ENCODE measurements around the gene CLHC1.
A peak's percentile ranks its signal among the peaks of the same experiment; 100 is the strongest.
"Not testable (repeated sequence)": the region's sequence is repeated elsewhere in the genome, so short reads cannot be mapped to it uniquely, and the experiment has no call there.

CLHC1 gene

GRCh38 chr2:55223958-55224760 lies 7.9 kb downstream of the CLHC1 start:
- peaks cover 14% of the 10 kb centered on the region for H3K36me3 Mint-ChIP-seq (ENCODE audit: low read depth)
- no peaks in the 10 kb centered on the region for H3K9me3 Mint-ChIP-seq
- H3K4me3 Mint-ChIP-seq: peak overlapping the region; percentile 74
- H3K4me1 Mint-ChIP-seq (ENCODE audit: low read depth): peaks cover 31% of the 10 kb centered on the region
- peak overlapping the region; percentile 79 for H3K27ac Mint-ChIP-seq
- no peaks in the 10 kb centered on the region for H3K27me3 Mint-ChIP-seq (ENCODE audit: low read depth)

- H3K27me3 Mint-ChIP-seq (ENCODE audit: low read depth): no peaks in the 10 kb centered on the region
- H3K27ac Mint-ChIP-seq: no peak overlapping the region
- H3K4me3 Mint-ChIP-seq: no peak overlapping the region
- no peaks in the 10 kb centered on the region for H3K9me3 Mint-ChIP-seq
- H3K36me3 Mint-ChIP-seq (ENCODE audit: low read depth): no peaks in the 10 kb centered on the region
- no peaks in the 10 kb centered on the region for H3K4me1 Mint-ChIP-seq (ENCODE audit: low read depth)
Observed at GRCh38 chr2:55213822-55214221, 18.3 kb downstream of the CLHC1 start.

DNA sequence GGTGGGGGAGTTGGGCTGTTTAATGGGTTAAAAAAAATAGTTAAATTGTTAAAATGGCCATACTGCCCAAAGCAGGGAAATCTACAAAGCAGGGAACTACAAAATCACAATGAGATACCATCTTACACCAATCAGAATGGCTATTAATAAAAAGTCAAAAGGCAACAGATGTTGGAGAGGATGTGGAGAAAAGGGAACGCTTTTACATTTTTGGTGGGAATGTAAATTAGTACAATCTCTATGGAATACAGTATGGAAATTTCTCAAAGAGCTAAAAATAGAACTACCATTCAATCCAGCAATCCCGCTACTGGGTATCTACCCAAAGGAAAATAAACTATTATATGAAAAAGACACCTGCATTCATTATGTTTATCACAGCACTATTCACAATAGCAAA lies 27.1 kb downstream of the CLHC1 start:
- H3K4me3 Mint-ChIP-seq: no peak overlapping the region
- no peak overlapping the region for H3K27ac Mint-ChIP-seq
- no peaks in the 10 kb centered on the region for H3K4me1 Mint-ChIP-seq (ENCODE audit: low read depth)
- H3K27me3 Mint-ChIP-seq (ENCODE audit: low read depth): no peaks in the 10 kb centered on the region
- peaks cover 26% of the 10 kb centered on the region for H3K9me3 Mint-ChIP-seq
- H3K36me3 Mint-ChIP-seq (ENCODE audit: low read depth): peaks cover 29% of the 10 kb centered on the region

DNA sequence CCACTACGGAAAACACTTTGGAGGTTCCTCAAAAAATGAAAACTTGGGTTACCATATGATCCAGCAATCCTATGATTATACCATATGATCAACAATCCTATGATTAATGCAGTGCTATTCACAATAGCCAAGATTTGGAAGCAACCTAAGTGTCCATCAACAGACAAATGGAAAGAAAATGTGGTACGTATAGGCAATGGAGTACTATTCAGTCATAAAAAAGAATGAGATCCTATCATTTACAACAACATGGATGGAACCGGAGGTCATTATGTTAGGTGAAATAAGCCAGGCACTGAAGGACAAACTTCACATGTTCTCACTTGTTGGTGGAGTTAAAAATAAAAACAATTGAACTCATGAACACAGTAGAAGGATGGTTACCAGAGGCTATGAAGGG lies 27.6 kb downstream of the CLHC1 start:
- Mint-ChIP-seq H3K4me1 (ENCODE audit: low read depth) (no peaks in the 10 kb centered on the region), H3K27ac (no peak overlapping the region), H3K27me3 (ENCODE audit: low read depth) (no peaks in the 10 kb centered on the region), H3K4me3 (no peak overlapping the region), H3K9me3 (peaks cover 29% of the 10 kb centered on the region), H3K36me3 (ENCODE audit: low read depth) (peaks cover 30% of the 10 kb centered on the region)

GRCh38 chr2:55200416-55200815 lies 31.7 kb downstream of the CLHC1 start:
- H3K4me3 Mint-ChIP-seq: no peak overlapping the region
- H3K27me3 Mint-ChIP-seq (ENCODE audit: low read depth): no peaks in the 10 kb centered on the region
- no peak overlapping the region for H3K27ac Mint-ChIP-seq
- H3K9me3 Mint-ChIP-seq: peaks cover 31% of the 10 kb centered on the region
- H3K4me1 Mint-ChIP-seq (ENCODE audit: low read depth): no peaks in the 10 kb centered on the region
- peaks cover 47% of the 10 kb centered on the region for H3K36me3 Mint-ChIP-seq (ENCODE audit: low read depth)

DNA sequence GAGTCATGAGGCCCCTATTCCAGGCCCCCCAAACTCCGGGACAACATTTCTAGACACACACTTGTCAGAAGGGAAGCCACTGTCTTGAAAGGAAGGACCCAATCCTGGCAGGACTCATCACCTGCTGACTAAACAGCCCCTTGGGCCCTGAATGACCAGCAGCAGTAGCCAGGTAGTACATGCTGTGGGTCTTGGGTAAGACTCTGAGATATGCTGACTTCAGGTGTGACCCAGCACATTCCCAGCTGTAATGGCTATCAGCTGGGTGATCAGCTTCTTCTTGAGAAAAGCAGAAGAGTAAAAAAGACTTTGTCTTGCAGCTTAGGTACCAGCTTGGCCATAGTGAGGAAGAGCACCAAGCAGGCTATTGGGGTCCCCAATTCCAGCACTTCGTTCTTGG lies 35.6 kb downstream of the CLHC1 start:
- peaks cover 33% of the 10 kb centered on the region for H3K36me3 Mint-ChIP-seq (ENCODE audit: low read depth)
- no peaks in the 10 kb centered on the region for H3K4me1 Mint-ChIP-seq (ENCODE audit: low read depth)
- H3K9me3 Mint-ChIP-seq: peaks cover 20% of the 10 kb centered on the region
- H3K27ac Mint-ChIP-seq: no peak overlapping the region
- H3K27me3 Mint-ChIP-seq (ENCODE audit: low read depth): no peaks in the 10 kb centered on the region
- no peak overlapping the region for H3K4me3 Mint-ChIP-seq

- not testable (repeated sequence) for H3K27ac Mint-ChIP-seq; H3K4me3 Mint-ChIP-seq; H3K9me3 Mint-ChIP-seq; H3K27me3 Mint-ChIP-seq (ENCODE audit: low read depth); H3K4me1 Mint-ChIP-seq (ENCODE audit: low read depth)
- peaks cover 13% of the 10 kb centered on the region for H3K36me3 Mint-ChIP-seq (ENCODE audit: low read depth)
Observed at GRCh38 chr2:55191888-55192287, 40.2 kb downstream of the CLHC1 start.

- not testable (repeated sequence) for H3K36me3 Mint-ChIP-seq (ENCODE audit: low read depth); H3K27ac Mint-ChIP-seq; H3K4me1 Mint-ChIP-seq (ENCODE audit: low read depth); H3K9me3 Mint-ChIP-seq; H3K4me3 Mint-ChIP-seq; H3K27me3 Mint-ChIP-seq (ENCODE audit: low read depth)
Observed at GRCh38 chr2:55186837-55187236, 45.3 kb downstream of the CLHC1 start.

DNA sequence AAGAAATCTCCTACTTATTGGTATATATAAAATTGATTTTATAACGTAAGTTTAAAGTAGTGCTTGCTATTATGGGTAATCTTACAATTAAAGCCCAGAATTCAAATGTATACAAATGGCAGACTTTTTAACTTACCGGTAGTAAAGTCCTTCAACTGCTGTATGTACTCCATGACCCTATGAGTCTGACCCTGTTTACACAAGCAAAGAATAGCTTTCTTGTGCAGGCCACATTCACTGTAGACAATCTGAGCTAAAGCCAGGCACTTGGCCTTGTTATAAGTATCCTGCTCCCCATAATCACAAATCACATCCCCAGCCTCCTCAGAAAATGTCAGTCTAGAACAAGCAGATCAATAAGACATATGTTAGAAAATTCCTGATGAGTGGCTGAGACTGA lies 51.7 kb downstream of the CLHC1 start:
- Mint-ChIP-seq H3K27me3 (ENCODE audit: low read depth) (no peaks in the 10 kb centered on the region), H3K4me1 (ENCODE audit: low read depth) (peaks cover 4% of the 10 kb centered on the region), H3K9me3 (no peaks in the 10 kb centered on the region), H3K4me3 (no peak overlapping the region), H3K27ac (no peak overlapping the region), H3K36me3 (ENCODE audit: low read depth) (no peaks in the 10 kb centered on the region)

DNA sequence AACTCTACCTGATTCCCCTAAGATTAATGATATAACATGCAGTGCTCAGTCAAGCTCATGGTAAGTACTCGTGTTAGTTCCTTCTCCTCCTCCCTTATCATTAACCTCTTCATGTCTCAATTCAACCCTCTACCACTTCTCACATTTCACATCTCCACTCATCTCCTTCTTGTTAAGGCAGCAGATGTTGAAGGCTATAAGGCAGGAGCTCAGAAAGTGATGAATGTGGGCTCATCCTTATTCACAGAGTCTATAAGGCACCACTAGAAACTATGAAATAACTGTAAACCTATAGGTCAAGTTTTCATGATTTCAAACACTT lies 56.0 kb downstream of the CLHC1 start:
- H3K27ac Mint-ChIP-seq: no peak overlapping the region
- peaks cover 4% of the 10 kb centered on the region for H3K4me1 Mint-ChIP-seq (ENCODE audit: low read depth)
- no peaks in the 10 kb centered on the region for H3K9me3 Mint-ChIP-seq
- H3K4me3 Mint-ChIP-seq: no peak overlapping the region
- H3K36me3 Mint-ChIP-seq (ENCODE audit: low read depth): no peaks in the 10 kb centered on the region
- H3K27me3 Mint-ChIP-seq (ENCODE audit: low read depth): no peaks in the 10 kb centered on the region

DNA sequence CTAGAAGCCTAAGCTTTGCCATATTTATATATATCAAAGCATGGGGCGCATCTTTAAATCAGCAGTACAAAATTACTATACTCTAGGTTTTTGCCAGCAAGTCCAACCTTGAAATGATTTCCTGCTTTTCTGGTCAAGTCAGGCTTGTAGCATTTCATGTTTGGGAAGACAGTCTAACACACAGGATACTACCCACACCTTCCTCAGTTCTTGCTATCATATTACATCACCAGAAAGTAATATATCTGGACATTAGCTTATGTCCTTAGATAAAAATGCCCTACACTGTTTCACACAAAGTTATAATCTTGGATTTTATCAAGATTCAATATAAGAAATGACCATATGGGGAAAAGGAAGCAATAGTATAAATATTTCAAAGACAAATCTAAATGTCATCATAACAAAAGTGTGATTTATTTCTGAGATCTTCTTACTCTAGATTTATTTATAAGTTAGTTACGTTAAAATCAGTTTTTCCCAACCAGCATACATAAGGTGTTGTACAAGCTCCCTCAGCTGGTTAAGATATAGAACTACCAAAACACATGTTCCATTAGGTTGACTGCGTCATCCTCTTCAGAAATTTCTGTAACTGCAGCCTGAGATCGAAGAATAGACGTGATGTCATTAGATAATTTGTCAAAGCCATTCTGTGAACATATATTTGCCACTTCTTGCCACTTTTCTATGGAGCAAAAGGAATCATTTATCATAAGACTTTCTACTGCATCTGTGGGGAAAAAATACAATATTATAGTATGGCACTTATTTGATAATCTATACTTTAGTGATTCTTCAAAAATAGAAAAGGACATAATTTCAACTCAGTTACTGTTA lies 56.6 kb downstream of the CLHC1 start:
- Mint-ChIP-seq H3K27me3 (ENCODE audit: low read depth) (no peaks in the 10 kb centered on the region), H3K27ac (no peak overlapping the region), H3K4me3 (no peak overlapping the region), H3K36me3 (ENCODE audit: low read depth) (no peaks in the 10 kb centered on the region), H3K9me3 (no peaks in the 10 kb centered on the region), H3K4me1 (ENCODE audit: low read depth) (peaks cover 4% of the 10 kb centered on the region)

DNA sequence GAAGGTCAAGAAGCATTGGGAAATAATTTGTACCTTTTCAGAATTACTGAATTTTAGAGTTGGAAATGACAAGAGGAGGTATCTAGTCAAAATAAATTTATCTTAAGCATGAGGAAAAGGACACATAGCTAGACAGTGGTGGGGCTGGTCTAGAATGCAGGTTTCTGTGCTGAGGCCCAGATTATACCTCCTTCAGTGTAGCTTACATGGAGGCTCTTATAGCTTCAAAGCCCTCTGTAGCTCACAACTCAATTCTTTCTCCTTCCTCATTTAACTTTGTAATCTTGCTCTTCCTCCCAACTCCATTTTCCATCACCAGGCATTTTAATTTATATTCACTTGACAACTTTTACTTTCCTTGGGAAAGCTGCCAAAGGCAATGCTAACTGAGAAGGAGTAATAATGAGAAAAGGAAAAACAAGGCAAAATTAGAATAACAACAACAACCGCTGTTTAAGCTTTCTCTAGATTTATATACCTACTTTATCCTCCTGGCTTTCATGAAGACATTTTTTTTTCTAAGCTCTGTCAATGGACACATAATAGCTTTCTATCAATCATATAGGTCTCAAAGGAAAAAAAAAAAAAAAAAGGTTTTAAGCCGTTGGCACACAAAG lies 58.5 kb downstream of the CLHC1 start:
- Mint-ChIP-seq H3K9me3 (no peaks in the 10 kb centered on the region), H3K4me3 (no peak overlapping the region), H3K27ac (no peak overlapping the region), H3K4me1 (ENCODE audit: low read depth) (peaks cover 6% of the 10 kb centered on the region), H3K36me3 (ENCODE audit: low read depth) (no peaks in the 10 kb centered on the region), H3K27me3 (ENCODE audit: low read depth) (no peaks in the 10 kb centered on the region)

DNA sequence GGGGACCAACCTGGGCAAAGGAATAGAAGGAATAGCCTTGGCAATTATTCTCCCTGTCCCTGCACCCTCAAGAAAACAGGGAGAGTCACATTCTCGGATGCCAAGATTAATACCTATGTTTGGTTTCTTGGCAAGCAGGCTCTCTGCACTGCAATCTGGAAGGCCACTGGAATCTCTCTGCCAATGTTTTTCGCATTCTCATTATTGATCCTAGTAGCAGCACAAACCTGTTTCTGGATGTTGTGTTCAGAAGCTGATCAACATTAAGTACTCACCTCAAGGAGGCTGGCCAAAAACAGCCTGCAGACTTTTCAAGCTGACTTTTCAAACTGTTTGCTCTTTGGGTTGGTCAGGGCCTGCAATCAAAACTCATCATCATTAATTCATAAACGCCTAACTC lies 62.2 kb downstream of the CLHC1 start:
- H3K9me3 Mint-ChIP-seq: no peaks in the 10 kb centered on the region
- H3K36me3 Mint-ChIP-seq (ENCODE audit: low read depth): no peaks in the 10 kb centered on the region
- H3K27me3 Mint-ChIP-seq (ENCODE audit: low read depth): no peaks in the 10 kb centered on the region
- H3K4me1 Mint-ChIP-seq (ENCODE audit: low read depth): peaks cover 3% of the 10 kb centered on the region
- H3K27ac Mint-ChIP-seq: no peak overlapping the region
- H3K4me3 Mint-ChIP-seq: no peak overlapping the region

DNA sequence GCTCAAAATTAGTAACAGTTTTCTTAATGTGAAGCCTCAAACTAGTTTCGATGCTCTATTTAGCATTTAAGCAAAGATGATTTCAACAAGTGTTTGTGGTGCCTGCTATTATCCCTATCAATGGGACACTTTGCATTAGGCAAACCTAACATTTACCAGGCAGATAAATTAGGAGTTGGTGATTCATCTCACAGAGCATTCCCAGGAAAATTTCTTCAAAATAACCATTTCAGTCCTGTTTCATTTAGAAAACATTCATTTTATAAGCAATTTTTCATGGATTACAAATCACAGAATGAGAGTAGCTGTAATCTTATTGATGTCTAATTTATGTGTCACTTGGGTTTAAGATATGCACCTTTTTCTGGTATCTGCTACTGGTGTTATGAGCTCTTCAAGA lies 62.7 kb downstream of the CLHC1 start:
- Mint-ChIP-seq H3K9me3 (no peaks in the 10 kb centered on the region), H3K4me1 (ENCODE audit: low read depth) (peaks cover 3% of the 10 kb centered on the region), H3K36me3 (ENCODE audit: low read depth) (no peaks in the 10 kb centered on the region), H3K27ac (no peak overlapping the region), H3K4me3 (no peak overlapping the region), H3K27me3 (ENCODE audit: low read depth) (no peaks in the 10 kb centered on the region)
